ENCODE data around the gene SP3.
"Not testable (repeated sequence)": the region's sequence is repeated elsewhere in the genome, so short reads cannot be mapped to it uniquely, and the experiment has no call there.

SP3 gene

GRCh38 chr2:173891315-173892037 is 73.7 kb downstream of the SP3 start:
- no peak for DNase-seq (ENCODE audit: low read depth, low spot score)

GRCh38 chr2:173889464-173889863 is 75.7 kb downstream of the SP3 start:
- not testable (repeated sequence) for DNase-seq (ENCODE audit: low read depth, low spot score)

DNA sequence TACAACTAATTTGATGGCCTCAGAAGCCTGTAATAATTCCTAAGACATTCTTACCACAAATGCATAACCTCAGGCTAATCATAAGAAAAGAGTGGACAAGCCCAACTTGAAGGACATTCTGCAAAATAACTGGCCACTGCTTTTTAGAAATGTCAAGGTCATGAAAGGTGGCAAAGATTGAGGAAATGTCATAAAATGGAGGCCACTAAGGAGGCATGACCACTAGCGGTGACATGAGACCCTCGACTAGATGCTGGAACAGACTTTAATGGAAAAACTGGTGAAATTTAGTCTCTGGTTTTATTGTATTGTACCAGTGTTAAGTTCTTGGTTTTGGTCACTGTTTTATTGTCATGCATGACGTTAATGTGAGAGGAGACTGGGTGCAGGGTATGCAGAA is 78.6 kb downstream of the SP3 start:
- DNase-seq (ENCODE audit: low read depth, low spot score), result no peak

GRCh38 chr2:173884025-173884802 is 81.0 kb downstream of the SP3 start:
- peak; percentile 15 for DNase-seq (ENCODE audit: low read depth, low spot score)

DNA sequence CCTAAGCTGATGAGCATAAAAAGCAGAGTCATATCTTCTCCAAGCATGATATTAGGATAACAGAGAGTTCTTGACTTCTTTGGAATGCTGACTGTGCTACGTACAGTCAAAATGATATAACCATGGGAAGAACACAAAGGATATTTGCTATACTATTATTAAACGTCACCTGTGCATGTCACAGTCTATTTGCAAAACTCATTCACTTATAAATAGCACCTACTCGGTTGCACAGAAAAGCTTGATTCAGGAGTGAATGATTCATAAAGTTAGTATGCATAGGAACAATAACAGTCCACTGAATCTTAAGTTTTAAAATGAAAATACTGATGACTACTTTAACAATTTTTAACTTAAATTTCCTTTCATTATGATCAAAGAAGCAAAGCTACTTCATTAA is 83.3 kb downstream of the SP3 start:
- no peak for DNase-seq (ENCODE audit: low read depth, low spot score)

DNA sequence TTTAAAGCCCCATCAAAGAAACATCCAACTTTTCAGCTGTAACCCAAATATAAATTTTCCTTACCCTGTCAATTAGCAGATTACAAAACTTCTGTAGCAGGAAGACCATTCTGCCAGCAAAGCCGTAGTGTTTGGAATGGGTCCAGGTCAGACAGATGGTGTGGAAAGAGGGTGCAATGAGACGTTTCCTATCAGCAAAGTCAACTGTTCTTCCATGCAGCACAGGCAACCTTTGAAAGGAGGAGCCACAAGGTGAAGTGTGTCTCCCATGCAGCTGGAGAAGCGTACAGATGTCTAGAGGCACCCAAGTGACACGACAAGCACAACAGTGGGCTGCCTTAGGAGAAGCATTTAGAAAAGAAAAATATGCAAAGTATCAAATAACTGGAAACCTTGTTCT is 83.7 kb downstream of the SP3 start:
- DNase-seq (ENCODE audit: low read depth, low spot score), result no peak

- no peak for DNase-seq (ENCODE audit: low read depth, low spot score)
These were observed 84.6 kb downstream of the SP3 start for GRCh38 chr2:173880561-173880960.

GRCh38 chr2:173876833-173877413 is 88.2 kb downstream of the SP3 start:
- no peak for DNase-seq (ENCODE audit: low read depth, low spot score)

DNA sequence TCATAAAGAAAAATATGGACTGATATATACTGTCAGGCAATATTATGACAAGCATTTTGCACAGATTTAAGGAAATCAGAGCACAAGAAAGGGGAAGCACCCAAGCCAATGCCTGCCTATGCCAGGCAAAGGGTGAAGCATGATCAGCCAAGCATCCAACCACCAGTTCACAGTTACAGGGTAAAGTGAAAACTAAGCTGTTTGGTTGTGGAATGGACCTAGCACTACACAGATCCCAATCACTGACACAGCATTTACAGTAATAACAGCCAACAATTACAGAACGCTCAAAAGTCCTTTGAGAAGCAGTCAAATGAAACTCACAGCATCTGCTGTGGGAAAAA is 90.3 kb downstream of the SP3 start:
- DNase-seq (ENCODE audit: low read depth, low spot score), result no peak

GRCh38 chr2:173874003-173874893 is 90.9 kb downstream of the SP3 start:
- no peak for DNase-seq (ENCODE audit: low read depth, low spot score)

DNA sequence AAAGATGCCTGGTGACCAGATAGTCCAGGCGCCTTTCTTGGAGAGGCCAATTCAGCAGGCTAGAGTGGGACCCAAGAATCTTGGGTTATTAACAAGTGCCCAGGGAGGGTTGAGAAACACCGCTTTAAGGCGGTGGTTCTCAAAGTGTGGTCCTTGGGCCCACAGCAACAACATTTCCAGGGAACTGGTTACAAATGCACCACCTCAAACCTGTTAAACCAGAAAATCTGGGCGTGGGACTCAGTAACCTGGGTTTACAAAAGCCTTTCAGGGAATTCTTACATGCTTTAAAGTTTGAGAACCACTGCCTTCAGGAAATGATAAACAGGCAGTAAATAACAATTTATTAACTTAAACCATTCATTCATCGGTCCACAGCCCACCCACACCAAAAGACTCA is 92.5 kb downstream of the SP3 start:
- no peak for DNase-seq (ENCODE audit: low read depth, low spot score)

DNA sequence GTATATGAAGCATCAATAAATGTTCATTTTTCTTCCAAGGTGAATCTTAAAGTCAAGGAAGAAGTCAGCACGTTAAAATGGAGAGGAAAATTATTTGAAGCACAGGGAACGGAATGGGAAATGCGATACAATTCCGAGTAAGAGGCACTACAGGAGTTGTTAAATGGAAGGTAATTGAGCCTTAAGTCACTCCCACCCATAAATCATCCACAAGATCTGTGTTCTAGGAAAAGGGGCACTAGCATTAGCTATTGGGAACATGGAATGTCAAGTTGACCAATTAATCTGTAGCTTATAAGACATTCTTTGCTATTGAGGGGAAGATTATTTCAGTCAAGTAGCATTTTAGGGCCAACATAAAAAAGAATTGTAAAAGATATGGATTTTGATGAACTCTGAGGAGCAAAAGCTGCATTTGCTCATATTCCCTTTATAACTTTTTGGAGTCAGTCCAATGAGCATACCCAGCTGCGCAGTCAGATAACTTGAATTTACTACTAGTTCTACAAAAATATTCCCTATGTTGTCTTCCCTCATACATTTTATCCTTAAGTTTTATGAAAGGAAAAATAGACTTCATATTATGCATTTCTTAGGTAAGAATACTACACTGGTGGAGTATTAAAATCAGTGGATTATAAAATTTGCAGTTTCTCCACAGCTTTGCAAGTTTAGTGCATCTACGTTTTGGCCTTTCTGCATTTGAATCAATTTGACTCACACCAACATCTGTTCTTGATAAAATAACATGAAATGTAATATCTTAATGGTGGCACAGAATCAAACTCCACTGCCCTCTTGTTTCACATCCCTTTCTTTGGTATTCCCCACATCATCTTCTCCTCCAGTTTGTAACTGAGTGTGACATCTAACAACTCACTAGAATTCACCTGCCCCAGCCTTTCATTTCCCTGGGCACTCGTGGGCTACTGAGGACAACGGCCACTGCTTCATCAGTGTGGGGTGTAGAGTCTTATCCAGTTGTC is 95.6 kb downstream of the SP3 start:
- DNase-seq (ENCODE audit: low read depth, low spot score), result no peak

GRCh38 chr2:173868406-173868805 is 96.8 kb downstream of the SP3 start:
- DNase-seq (ENCODE audit: low read depth, low spot score), result no peak

DNA sequence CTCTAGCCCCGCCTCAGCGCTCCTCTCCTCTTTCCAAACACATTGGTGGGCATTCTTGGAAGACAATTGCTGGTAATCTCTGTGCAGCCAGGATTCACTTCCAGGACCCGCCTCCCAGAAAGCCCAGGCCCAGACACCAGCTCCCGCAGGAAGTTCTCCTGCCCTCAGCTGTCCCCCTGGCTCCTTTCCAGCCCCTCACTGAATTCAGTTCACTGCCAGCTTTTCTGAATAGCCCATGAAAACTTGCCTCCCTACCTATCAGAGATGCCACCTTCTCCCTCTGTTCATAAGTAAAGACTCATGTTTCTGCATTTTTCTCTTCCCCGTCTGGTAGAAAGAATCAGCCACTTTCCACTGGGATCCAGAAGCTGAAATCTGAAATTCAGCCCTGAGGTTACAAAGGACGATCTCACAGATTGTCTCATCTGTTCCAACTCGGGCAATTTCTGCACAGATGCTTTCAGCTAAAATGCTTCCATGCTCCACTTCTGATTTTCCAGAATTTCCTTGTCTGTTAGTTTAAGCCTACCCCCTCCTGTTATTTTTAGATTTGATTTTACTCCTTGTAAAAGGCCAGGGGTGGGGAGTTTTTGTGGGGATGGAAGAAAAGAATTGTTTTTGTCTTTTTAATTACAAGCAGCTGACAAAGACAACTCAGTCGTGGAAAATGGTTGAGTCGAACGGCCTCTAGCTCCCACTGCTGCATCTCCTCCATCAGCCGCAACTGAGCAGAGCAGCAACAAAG is 98.1 kb downstream of the SP3 start:
- no peak for DNase-seq (ENCODE audit: low read depth, low spot score)

- DNase-seq (ENCODE audit: low read depth, low spot score), result no peak
These were observed 99.0 kb downstream of the SP3 start for GRCh38 chr2:173865971-173866873.

GRCh38 chr2:173862612-173863217 is 102.5 kb downstream of the SP3 start:
- DNase-seq (ENCODE audit: low read depth, low spot score), result no peak

GRCh38 chr2:173860566-173860965 is 104.6 kb downstream of the SP3 start:
- DNase-seq (ENCODE audit: low read depth, low spot score), result no peak

- no peak for DNase-seq (ENCODE audit: low read depth, low spot score)
These were observed 105.1 kb downstream of the SP3 start for GRCh38 chr2:173860082-173860481.
